ENCODE results near the gene GRAMD1C.

The GRAMD1C gene

GRCh38 chr3:113912552-113913236 is 74.1 kb downstream of the GRAMD1C start:
- no peak overlapping the region for H3K27ac ChIP-seq
- TF ChIP-seq ZFX (IDR thresholded peaks at IDR 0.05; ENCODE audit: borderline replicate concordance) (no peak), CTCF (IDR thresholded peaks at IDR 0.05) (peak; percentile 78)

- TF ChIP-seq CTCF (IDR thresholded peaks at IDR 0.05) (no peak), ZFX (IDR thresholded peaks at IDR 0.05; ENCODE audit: borderline replicate concordance) (no peak)
- no peak overlapping the region for H3K27ac ChIP-seq
These were observed 76.1 kb downstream of the GRAMD1C start for GRCh38 chr3:113914646-113915045.

GRCh38 chr3:113927556-113927955 is 89.0 kb downstream of the GRAMD1C start:
- no peak overlapping the region for H3K27ac ChIP-seq
- no peak for TF ChIP-seq CTCF (IDR thresholded peaks at IDR 0.05)
- TF ChIP-seq ZFX (IDR thresholded peaks at IDR 0.05; ENCODE audit: borderline replicate concordance), result no peak

DNA sequence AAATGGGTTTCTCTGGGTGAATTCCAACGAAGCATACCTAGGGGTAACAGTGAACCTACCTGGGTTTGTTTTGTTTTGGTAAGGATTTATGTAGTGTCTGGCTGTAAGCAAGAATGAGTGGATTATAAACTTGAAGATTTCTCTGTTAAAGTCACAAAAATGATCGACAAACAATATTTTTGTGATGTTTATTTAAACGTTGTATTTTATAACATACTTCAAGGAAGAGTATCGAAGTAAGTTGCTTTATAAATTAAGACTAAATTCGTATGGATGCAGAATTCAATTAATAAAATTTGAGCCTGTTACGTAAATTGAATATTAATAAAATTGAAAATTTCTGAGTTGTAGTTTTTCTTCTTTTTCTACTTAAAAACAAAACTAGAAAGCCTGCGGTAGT is 108.2 kb downstream of the GRAMD1C start:
- TF ChIP-seq CTCF (IDR thresholded peaks at IDR 0.05) (no peak), ZFX (IDR thresholded peaks at IDR 0.05; ENCODE audit: borderline replicate concordance) (no peak)
- peak overlapping the region; percentile 86 for H3K27ac ChIP-seq

DNA sequence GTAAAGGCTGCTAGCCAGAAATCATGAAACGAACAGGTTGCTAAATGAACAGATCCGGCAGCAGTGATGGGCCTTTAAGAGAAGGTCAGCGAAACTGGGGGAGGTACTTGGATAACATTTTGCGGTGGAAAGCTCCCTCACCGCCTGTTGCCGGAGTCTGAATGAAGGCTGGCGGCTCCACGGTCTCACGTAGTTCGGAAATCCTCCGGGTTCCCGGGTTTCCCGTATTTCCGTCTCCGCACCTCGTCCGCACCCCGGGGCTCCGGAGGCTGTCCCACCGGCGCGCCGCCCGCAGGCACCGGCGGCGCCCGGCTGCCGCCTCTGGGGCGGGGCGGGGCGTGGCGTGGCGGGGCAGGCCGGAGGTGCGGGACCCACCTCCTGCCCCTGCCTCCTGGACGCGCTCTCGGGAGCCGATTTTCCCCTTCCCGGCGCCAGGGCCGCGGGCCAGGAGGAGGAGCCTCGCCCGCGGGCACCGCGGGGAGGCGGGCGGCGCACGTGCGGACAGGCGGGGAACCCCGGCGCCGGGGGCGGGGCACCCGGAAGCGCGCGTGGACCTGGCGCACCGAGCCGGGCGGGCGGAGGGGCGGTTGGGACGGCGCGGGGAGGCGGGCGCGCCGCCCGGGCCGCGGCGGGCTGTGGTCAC is 108.9 kb downstream of the GRAMD1C start, which contains the start of gene ZDHHC23:
Gene ZDHHC23, plus strand, starts transcription at position 642 of the 643 bp plus-strand sequence. CDS start 790 bp downstream, outside the sequence.
- H3K27ac ChIP-seq, result peak within 1 kb of the TSS; percentile 86
- TF ChIP-seq ZFX (IDR thresholded peaks at IDR 0.05; ENCODE audit: borderline replicate concordance) (no peak), CTCF (IDR thresholded peaks at IDR 0.05) (peak; percentile 10; the same call in 1 of the 2 replicates)

- TF ChIP-seq ZFX (IDR thresholded peaks at IDR 0.05; ENCODE audit: borderline replicate concordance), result no peak
- TF ChIP-seq CTCF (IDR thresholded peaks at IDR 0.05), result no peak
- H3K27ac ChIP-seq, result peak overlapping the region; percentile 86
These were observed 109.7 kb downstream of the GRAMD1C start for GRCh38 chr3:113948015-113948917.

Measured in 22Rv1 (cell line).